Medulla oblongata (tissue), 1 donor: ENCODE measurements around the gene NADSYN1.
"Not testable (repeated sequence)": the region's sequence is repeated elsewhere in the genome, so short reads cannot be mapped to it uniquely, and the experiment has no call there.

Experiments
- DNase-seq: peaks from one replicate; pipeline ENCODE4 v3.0.0-alpha.2; 2015; ENCODE audit errors: extremely low spot score

Gene NADSYN1

DNA sequence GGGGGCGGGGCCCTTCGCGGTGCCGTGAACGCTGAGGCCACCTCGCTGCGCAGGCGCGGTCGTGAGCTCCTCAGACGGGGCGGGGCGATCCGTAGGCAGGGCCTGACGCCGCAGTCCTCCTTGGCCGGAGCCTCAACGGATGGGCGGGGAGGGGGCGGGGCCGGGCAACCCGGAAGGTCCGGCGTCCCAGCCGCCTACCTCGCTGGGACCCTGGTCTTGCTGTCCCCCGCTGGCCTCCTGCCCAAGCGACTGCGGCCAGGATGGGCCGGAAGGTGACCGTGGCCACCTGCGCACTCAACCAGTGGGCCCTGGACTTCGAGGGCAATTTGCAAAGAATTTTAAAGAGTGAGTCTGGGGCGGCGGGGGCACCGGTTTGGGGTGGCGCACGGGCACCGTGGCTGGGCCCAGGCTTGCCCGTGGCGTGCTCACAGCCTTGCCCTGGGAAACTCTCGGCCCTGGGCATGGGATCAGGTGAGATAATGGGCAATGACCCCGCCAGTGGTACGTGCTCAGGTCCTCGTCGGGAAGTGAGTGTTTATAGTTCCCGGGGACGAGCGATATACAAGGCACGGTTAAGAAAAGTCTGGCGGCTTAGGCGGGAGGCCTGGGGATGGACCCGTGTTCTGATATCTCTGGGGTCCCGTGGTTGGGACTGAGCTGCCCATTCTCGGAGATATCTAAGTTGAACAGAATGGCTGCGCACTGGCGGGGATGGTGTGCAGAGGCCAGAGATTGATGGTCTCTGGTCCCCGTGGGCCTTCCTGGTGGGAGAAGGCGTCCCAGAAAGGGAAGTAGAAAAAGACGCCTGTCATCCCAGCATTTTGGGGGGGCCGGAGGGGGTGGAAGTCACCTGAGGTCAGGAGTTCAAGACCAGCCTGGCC lies at the start of gene NADSYN1:
Gene NADSYN1, plus strand, starts transcription at position 167 of the 881 bp plus-strand sequence. Its CDS starts 94 bp downstream, at position 261.
- peak; percentile 96 for DNase-seq

DNA sequence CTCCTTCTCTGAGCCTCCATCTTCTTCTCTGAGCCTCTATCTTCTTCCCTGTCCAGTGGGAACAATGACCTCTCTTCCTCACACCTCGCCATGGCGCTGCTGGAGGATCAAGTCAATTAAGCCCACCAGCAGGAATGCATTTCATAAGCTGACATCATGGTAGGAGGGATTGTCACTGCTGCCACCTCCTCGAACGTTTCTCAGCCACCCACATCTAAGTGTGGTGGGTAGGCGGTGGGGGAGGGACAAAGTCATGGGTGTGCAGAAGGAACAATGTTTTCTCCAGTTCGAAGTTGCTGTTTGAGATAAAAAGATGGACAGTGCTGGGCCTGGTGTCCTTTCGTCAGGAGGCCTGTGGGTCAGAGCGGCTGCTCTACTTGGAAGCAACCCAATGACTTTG lies 48.8 kb upstream of the NADSYN1 start:
- DNase-seq, result no peak

DNA sequence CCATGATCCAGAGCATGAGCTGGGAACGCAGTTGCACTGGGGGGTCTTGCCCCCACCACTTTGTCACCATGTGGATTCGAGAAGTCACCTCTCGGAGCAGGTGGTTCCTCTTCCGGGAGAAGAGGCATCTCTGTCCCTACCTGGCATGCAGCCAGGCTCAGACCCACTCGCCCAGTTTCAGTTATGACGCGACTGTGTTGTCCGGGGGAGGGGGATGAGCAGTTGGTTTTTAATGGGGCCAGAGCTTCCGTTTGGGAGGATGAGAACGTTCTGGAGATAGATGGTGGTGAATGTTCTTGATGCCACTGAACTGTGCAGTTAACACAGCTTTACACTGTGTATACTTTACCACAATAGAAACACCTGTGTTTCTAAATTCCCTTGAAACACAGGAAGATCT lies 46.3 kb upstream of the NADSYN1 start:
- no peak for DNase-seq

DNA sequence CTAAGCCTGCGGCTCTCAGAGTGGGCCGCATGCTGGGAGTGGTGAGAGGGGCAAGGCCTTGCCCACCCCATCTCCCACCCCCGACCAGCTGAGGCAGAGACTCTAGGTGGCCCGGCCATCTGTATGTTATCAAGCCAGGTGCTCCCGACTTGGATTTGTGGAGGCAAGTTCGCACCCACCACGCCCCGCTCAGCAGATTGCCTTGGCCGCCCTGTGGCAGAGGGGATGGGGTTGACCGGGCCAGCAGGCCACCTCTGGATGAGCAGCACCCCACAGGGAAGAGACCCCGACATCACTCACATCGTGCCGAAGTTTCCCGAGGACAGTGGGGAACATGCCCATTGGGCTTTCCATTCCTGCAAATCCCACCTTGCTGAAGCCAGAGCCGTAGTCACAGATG lies 45.6 kb upstream of the NADSYN1 start:
- no peak for DNase-seq

DNA sequence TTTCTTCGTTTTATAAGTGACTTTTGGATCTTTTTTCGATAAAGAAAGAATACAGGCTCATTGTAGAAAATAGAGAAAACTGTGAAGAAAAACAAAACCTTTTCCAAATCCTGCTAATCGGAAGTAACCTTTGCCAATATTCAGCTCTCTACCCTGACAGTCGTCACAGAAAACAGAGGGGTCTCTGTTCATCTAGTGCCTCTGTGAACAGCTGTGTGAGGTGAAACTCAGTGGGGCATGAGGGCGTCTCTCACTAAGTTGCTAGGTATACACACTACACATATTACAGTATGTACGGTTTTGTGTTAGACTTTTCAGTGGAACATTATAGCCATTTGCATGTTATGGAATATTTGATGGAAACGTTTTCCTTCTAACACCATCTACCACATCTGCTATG lies 44.2 kb upstream of the NADSYN1 start:
- DNase-seq, result no peak

DNA sequence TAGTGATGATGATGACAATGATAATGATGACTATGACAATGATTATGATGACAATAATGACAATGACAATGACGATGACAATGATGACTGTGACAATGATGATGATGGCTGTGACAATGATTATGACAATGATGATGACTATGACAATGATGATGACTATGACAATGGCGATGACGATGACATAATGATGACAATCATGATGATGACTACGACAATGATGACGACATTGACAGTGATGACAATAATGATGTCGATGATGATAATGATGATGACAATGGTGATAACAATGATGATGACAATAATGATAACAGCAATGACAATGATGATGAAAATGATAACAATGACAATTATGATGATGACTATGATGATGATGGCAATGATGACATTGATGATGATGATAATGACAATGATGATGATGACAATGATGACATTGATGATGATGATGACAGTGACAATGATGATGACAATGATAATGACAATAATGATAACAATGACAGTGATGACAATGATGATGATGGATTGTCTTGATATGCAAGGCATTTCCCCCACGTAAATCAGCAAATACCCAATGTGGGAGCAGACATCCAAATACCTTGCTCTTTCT lies 42.5 kb upstream of the NADSYN1 start:
- no peak for DNase-seq

DNA sequence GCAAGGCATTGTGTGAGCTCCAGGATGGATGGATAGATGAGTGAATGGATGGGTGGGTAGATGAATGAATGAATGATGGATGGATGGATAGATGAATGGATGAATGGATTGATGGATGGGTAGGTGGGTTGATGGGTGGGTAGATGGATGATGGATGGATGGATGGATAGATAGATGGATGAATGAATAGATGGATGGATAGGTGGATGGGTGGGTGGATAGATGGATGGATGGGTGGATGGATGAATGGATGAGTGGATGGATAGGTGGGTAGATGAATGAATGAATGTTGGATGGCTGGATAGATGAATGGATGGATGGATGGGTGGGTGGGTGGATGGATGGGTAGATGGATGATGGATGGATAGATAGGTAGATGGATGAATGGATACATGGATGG lies 38.4 kb upstream of the NADSYN1 start:
- DNase-seq, result no peak

DNA sequence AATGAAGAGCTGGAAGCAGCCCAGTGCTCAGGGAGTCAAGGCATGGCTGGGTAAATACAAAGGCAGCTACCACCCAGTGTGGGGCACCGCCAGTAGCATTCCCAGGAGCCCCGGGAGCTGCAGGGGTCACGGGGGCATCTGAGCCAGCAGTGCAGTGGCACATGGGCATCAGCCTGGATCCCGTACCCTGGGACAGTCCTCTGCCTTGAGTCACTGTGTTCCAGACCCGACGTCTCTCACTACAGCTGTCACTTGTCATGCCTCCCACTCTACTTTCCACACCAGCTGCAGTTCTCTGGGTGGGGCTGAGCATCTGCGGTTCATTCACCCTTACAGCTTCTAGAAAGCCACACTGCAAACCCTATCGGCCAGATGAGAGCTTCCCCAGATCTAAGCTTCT lies 34.4 kb upstream of the NADSYN1 start:
- no peak for DNase-seq

DNA sequence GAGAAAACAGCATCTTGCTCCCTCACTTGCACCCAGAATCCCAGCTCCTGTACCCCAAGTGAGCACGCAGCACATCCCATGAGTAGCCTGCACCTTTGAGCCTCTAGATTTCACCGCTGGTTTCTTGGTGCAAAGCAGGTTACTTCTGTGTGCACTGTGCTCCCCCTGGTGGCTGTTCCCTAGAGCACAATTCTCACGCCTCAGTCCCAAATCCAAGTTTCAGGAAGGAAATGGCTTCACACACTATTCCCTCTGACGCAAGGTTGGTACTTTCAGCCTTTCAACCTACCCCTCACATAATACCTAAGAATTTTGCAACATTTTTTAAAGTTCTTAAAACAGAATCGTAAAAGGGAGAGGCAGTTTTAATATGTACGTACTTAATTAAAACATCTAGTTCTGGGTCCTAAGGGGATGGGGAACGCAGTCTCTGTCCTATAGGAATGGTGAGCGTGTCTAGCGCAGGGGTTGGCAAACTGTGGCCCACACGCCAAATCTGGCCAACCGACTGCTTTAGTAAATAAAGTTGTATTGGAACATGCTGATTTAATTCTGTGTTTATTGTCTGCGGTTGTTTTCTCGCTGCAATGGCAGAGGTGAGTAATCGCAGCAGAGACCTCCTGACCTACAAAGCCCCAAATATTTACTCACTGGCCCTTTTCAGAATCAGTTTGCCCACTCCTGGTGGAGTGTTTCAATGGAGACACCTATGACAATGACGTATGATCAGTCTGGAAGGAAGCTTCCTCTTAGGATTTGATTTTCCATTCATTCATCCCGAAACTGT lies 32.4 kb upstream of the NADSYN1 start:
- peak; percentile 27 for DNase-seq

DNA sequence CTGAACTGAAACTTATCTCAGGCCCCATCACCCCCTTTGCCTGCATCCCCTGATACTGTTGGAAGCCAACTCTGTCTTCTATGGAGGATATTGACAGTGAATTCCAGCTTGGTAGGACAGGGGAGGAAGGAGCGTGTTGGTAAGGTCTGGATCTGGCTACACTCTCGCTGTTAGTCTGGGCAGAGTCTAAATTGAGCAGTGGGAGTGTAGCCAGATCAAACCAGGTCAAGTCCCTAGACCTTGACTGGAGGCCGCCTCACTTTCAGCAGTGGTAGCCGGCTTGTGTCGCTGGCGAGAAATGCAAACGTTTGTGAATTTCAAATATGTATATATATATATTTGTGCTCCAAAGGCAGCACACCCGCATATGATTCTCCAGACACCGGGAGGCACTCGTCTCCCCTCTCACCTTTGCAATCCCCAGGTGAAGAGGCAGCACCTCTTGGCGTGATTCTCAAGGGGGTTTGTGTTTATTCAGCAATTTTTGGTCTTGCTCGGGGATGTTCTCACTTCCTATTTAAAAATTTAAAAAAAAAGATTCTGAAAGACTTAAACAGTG lies 31.5 kb upstream of the NADSYN1 start:
- DNase-seq, result no peak

DNA sequence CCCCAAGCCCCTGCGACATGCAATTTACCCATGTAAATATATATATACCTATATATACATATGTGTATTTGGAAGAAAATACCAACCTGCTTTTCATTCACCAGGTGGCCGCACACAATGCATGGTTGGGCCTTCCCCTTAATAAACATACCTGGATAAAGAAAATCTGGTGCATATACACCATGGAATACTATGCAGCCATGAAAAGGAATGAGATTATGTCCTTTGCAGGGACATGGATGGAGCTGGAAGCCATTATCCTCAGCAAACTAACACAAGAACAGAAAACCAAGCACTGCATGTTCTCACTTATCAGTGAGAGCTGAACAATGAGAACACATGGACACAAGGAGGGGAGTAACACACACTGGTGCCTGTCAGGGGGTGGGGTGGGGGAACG lies 30.7 kb upstream of the NADSYN1 start:
- DNase-seq, result not testable (repeated sequence)

DNA sequence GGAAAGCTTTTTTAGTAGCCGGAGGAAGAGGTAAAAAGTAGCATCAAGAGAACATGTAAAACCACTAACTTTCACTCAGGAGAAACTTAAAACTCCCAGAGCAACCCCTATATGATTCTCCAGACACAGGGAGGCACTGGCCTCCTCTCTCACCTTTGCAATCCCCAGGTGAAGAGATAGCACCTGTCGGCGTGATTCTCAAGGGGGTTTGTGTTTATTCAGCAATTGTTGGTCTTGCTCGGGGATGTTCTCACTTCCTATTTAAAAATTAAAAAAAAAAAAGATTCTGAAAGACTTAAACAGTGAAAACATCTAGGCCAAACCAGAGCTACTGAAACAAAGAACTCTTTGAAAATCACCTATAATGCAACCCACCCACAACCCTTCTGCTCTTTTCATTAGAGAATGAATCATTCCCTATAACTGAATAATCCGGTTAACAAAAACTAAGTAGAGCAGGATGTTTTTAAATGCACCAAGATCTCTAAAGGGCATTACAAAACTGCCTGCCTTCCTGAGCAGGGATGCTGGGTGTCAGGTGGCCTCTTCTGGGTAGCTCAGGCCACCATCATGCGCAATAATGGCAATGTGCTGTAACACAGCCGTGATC lies 29.7 kb upstream of the NADSYN1 start:
- DNase-seq, result no peak

DNA sequence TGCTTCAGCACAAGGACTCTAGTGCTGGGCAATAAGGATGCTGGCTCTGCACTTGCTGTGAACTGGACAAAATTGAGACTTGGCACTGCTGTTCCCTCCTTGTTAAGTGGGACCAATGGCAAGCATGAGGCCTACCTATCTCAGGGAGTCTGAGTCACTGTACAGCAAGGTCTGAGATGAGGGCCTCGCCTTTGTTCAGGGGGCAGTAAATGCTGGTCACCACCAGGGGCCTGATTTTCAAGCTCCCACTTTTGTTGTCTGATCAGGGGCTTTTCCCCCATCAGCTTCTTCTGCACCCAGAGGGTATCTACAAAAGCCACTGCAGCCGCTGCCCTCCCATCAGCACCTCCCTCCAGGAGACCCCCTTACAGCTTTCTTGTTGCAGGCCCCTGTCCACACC lies 27.6 kb upstream of the NADSYN1 start:
- DNase-seq, result no peak

DNA sequence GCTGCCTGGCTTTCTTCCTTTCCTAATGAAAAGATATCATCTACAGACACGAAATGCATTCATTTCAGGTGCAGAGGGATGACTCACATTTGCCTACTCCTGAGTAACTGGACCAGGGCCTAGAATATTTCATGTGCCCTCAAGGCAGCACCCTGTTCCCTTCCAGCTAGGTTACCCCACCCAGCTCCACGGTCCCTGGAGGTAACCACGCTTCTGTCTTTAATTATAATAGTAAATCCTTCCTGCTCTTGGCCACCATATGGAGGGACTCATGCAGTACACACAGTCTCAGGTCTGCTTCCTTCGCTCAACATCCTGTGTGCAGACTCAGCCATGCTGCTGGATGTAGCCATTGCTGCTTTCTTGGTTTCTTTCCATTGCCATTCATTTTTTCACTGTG lies 27.1 kb upstream of the NADSYN1 start:
- no peak for DNase-seq

DNA sequence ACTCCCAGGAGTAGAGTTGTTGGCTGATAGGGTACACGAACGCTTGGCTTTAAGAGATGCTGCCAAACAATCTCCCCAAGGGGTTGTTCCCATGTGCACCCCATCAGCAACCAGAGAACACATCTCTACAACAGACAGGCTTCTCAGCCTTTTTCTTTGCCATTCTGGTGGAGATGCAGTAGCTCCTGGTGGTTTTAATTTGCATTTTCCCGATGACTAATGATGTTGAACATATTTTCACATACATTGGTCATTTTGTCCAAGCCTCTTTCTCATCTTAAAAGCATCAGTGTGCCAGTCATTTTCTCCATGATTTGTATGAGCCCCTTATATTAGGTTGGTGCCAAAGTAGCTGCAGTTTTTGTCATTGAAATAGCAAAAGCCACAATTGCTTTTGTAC lies 26.6 kb upstream of the NADSYN1 start:
- no peak for DNase-seq

DNA sequence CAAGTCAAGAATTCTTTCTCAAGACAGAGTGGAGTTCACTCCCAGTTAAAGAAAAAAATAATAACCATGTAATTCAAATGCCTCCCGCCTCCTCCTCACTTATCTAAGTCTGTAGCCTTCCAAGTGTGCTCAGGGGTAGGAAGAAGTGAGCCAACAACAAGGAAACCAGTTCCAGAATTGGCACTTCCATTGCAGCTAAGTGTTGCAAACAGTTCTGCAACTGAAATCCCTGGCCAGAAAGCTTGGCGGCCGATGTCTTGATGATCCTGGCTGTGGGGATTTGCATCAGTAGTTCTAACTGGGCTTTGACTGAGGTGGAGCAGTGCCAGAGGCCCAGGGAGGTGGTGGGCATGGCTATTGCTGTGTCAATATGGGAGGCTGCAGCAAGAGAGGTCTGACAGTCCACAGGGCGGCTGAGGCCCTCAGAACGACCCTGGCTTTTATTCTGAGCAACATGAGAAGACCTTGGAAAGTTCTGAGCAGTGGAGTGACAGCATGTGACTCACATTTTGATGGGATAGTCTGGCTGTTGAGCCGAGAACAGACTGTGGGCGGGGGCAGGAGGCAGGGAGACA lies 24.1 kb upstream of the NADSYN1 start:
- peak; percentile 13 for DNase-seq

DNA sequence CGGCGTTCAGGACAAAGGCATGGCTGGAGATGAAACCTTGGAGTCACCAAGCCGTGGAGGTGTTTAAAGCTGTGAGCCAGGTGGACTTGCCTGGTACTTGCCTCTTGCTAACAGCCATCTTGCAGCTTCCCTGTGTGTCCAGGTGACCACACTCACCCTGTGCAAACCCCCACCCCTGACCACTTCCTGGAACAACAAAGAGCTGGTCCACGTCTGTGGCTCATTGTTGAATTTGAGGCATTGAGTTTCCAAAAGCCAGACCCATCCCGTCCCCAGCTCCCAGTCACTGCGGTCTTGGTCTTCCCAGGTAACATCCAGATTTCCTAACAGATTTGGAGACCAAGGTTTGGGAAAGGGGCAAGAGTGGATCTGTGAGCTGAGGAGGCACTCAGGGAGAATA lies 23.3 kb upstream of the NADSYN1 start:
- DNase-seq, result no peak

DNA sequence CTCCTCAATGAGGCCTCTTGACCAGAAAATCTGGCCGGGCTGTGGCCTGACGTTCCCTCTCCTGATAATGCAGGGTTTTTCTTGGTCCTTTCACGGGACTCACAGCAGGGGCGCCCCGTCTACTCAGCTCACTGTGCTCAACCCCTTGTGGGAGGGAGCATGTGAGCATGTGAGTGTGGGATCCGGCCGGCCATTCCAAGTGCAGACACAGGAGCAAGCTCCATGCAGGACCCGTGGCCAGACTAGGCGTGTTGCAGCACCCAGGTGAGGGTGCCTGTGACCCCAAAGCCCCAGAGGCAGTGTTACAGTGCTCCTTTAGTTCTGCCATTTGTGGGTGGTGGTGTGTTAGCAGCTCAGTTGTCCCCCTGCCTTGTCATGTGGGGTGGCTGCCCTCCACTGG lies 22.8 kb upstream of the NADSYN1 start:
- DNase-seq, result no peak

DNA sequence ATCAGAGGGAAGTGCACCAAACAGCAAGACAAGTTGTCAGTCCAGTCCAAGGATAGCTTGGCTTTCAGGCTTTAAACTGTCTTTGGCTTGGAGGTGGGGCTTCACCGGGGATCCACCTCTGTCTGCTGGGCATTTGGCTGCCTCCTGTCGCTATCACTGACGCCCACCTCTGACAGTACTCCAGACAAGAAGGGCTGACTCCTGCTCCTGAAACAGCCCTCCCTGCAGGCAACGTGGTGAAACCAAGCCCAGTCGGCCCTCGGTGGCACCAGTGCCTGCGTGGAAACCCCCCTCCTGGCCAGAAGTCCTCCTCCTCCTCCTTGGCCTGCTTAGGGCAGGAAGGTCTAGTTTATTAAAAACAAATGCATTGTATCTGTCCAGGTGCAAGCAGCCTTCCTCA lies 21.7 kb upstream of the NADSYN1 start:
- no peak for DNase-seq

DNA sequence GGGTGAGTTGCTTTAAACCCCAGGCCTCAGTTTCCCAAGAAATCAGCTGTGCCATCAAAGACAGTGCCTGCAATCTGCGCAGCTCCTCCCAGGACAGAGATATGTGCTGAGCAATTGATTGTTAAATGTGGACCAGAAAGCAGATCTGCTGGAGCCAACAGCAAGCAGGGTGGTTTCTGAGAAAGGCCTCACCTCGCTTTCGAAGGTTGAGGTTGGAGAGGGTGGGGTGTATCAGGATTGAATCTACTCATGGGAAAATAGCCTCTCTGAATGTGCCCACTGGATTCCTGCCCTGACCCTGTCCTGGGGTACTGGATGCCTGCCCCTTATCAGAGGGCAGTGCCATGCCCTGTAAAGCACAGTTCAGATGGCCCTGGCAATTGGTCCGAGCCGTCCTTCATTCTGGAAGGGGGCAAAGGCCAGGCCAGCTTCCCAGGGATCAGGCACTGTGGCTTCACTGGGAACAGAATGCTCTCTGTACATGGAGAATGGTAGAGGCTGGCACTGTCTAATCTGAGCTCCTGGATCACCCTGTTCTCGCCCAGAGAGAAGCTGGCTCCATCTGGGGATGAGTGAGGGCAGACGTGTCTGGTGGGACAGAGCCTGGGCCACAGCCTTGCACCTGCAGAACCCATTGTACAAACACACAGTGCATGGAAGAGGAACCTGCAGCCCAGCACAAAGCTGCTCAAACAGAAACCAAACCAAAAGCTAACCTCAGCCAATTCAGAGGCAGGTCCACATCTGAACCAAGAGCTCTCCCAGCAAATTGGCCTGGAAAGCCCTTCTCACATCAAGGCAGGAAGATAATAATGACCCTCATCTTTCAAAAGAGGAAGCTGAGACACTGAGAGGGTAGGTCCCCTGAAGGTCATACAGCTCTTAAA lies 20.0 kb upstream of the NADSYN1 start:
- DNase-seq, result peak; percentile 78
